ENCODE results near the gene SLC12A9.
"Not testable (repeated sequence)": the region's sequence is repeated elsewhere in the genome, so short reads cannot be mapped to it uniquely, and the experiment has no call there.

Gene SLC12A9

GRCh38 chr7:100808354-100808875 is 44.1 kb upstream of the SLC12A9 start:
- in situ Hi-C loops (cut with MboI; ENCODE audit: low sequenced_read_pairs, unreplicated experiment): no loop called here
- no peak for TF ChIP-seq CTCF (IDR thresholded peaks at IDR 0.05; ENCODE audit: borderline replicate concordance, control extremely low read depth, extremely low read depth, insufficient read depth, missing control alignments)

GRCh38 chr7:100811480-100811879 is 41.0 kb upstream of the SLC12A9 start:
- TF ChIP-seq CTCF (IDR thresholded peaks at IDR 0.05; ENCODE audit: borderline replicate concordance, control extremely low read depth, extremely low read depth, insufficient read depth, missing control alignments): no peak
- in situ Hi-C loops (cut with MboI; ENCODE audit: low sequenced_read_pairs, unreplicated experiment): no loop called here
- DNase-seq (ENCODE audit: low spot score): no peak

More at GRCh38 chr7:100808354-100808875, 44.1 kb upstream of the SLC12A9 start:
- DNase-seq (ENCODE audit: low spot score): no peak

GRCh38 chr7:100812729-100813128 is 39.8 kb upstream of the SLC12A9 start:
- in situ Hi-C loops (cut with MboI; ENCODE audit: low sequenced_read_pairs, unreplicated experiment): no loop called here

GRCh38 chr7:100816515-100816914 is 36.0 kb upstream of the SLC12A9 start:
- in situ Hi-C loops (cut with MboI; ENCODE audit: low sequenced_read_pairs, unreplicated experiment); DNase-seq (ENCODE audit: low spot score): not testable (repeated sequence)

More at GRCh38 chr7:100812729-100813128, 39.8 kb upstream of the SLC12A9 start:
- no peak for DNase-seq (ENCODE audit: low spot score)
- TF ChIP-seq CTCF (IDR thresholded peaks at IDR 0.05; ENCODE audit: borderline replicate concordance, control extremely low read depth, extremely low read depth, insufficient read depth, missing control alignments): no peak

- TF ChIP-seq CTCF (IDR thresholded peaks at IDR 0.05; ENCODE audit: borderline replicate concordance, control extremely low read depth, extremely low read depth, insufficient read depth, missing control alignments): no peak
- no peak for DNase-seq (ENCODE audit: low spot score)
Observed at GRCh38 chr7:100817097-100817496, 35.4 kb upstream of the SLC12A9 start.

GRCh38 chr7:100818366-100818765 is 34.1 kb upstream of the SLC12A9 start:
- in situ Hi-C loops (cut with MboI; ENCODE audit: low sequenced_read_pairs, unreplicated experiment): no loop called here
- no peak for DNase-seq (ENCODE audit: low spot score)
- no peak for TF ChIP-seq CTCF (IDR thresholded peaks at IDR 0.05; ENCODE audit: borderline replicate concordance, control extremely low read depth, extremely low read depth, insufficient read depth, missing control alignments)

More at GRCh38 chr7:100817097-100817496, 35.4 kb upstream of the SLC12A9 start:
- in situ Hi-C loops (cut with MboI; ENCODE audit: low sequenced_read_pairs, unreplicated experiment): no loop called here

- TF ChIP-seq CTCF (IDR thresholded peaks at IDR 0.05; ENCODE audit: borderline replicate concordance, control extremely low read depth, extremely low read depth, insufficient read depth, missing control alignments): no peak
- DNase-seq (ENCODE audit: low spot score): no peak
- in situ Hi-C loops (cut with MboI; ENCODE audit: low sequenced_read_pairs, unreplicated experiment): no loop called here
Observed at GRCh38 chr7:100818825-100819224, 33.7 kb upstream of the SLC12A9 start.

All from GM13976 (cell line).